Left lung (tissue), 10 donors: ENCODE results near the gene PXDC1. TPM values are rescaled to one million over a fixed set of nuclear protein-coding genes. Genes with fewer than 3 reads are reported as not detected.
A peak's percentile ranks its signal among the peaks of the same experiment; 100 is the strongest.
"Not testable (repeated sequence)": the region's sequence is repeated elsewhere in the genome, so short reads cannot be mapped to it uniquely, and the experiment has no call there.

Experiments used
- ATAC-seq: fragments of 200-7000 bp; cut with Tn5 transposase; one replicate; pipeline ENCODE4 v1.9.1; 2020; ENCODE audit warnings: moderate library complexity
- DNase-seq, 4 donors: peaks; one replicate each; pipeline ENCODE4 v3.0.0-alpha.2; 2013 to 2020
- H3K27ac ChIP-seq, 2 donors: fragments of 200-600 bp; sonication (generic) in 1 of 2; one replicate each; pipeline versions ENCODE4 v1.5.0 to v1.8.0; 2020 to 2021
- H3K27me3 ChIP-seq, 2 donors: fragments of 200-600 bp; sonication (generic) in 1 of 2; one replicate each; pipeline versions ENCODE4 v1.5.0 to v1.8.0; 2020 to 2021
- H3K36me3 ChIP-seq, 2 donors: fragments of 200-600 bp; sonication (generic) in 1 of 2; one replicate each; pipeline versions ENCODE4 v1.5.0 to v1.8.0; 2020 to 2021
- H3K4me1 ChIP-seq, 2 donors: fragments of 200-600 bp; one replicate each; pipeline ENCODE4 v1.8.0; 2021
- H3K4me3 ChIP-seq, 2 donors: fragments of 200-600 bp; sonication (generic) in 1 of 2; one replicate each; pipeline versions ENCODE4 v1.5.0 to v1.8.0; 2020 to 2021; ENCODE audit warnings: mild to moderate bottlenecking in 1 of 2
- H3K9me3 ChIP-seq, 2 donors: fragments of 200-600 bp; sonication (generic) in 1 of 2; one replicate each; pipeline versions ENCODE4 v1.5.0 to v1.8.0; 2020 to 2021
- intact Hi-C, 2 donors: fragments of 100-400 bp; cut with DNase I; formaldehyde crosslinking; loops; one replicate each; pipeline versions ENCODE4 v1.11.2 to v1.14.2; 2022
- polyA plus RNA-seq, 6 donors: library from polyadenylated mRNA; unstranded; fragments of 120-200 nt; gene quantifications; one replicate each; pipeline ENCODE4 v1.2.1, GENCODE V29; 2013; ENCODE audit not compliant: insufficient read length in 6 of 6
- total RNA-seq, 2 donors: library from RNA; stranded (reverse); fragmentation: NEBNext Ultra II Directional; extraction: Animal tissue kit (Norgen Biotek cat#: 25700); gene quantifications; one replicate each; pipeline ENCODE4 v1.2.1, GENCODE V29; 2021
- TF ChIP-seq, protein P1 (sequence below), 2 donors: fragments of 200-600 bp; sonication (generic) in 1 of 2; IDR thresholded peaks; one replicate each; pipeline versions ENCODE4 v1.5.0 to v1.8.0; 2021; ENCODE audit warnings: antibody characterized with exemption in 2 of 2
- donor health status: DM: no; HTN: yes; CAD: no.
- donor health status: DM: no; HTN: no; CAD: no.

Gene PXDC1
- total and polyA plus RNA-seq, 8 donors, result 11.0 to 50.8 (median 15.8) TPM

DNA sequence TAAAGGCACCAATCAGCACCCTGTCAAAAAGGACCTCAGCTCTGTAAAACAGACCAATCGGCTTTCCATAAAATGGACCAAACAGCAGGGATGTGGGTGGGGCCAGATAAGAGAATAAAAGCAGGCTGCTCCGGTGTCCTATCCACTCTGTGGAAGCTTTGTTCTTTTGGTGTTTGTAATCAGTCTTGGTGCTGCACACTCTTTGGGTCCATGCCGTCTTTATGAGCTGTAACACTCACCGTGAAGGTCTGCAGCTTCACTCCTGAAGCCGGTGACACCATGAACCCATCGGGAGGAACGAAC, 7.3 kb upstream of the PXDC1 start:
- TF ChIP-seq, protein P1, sequence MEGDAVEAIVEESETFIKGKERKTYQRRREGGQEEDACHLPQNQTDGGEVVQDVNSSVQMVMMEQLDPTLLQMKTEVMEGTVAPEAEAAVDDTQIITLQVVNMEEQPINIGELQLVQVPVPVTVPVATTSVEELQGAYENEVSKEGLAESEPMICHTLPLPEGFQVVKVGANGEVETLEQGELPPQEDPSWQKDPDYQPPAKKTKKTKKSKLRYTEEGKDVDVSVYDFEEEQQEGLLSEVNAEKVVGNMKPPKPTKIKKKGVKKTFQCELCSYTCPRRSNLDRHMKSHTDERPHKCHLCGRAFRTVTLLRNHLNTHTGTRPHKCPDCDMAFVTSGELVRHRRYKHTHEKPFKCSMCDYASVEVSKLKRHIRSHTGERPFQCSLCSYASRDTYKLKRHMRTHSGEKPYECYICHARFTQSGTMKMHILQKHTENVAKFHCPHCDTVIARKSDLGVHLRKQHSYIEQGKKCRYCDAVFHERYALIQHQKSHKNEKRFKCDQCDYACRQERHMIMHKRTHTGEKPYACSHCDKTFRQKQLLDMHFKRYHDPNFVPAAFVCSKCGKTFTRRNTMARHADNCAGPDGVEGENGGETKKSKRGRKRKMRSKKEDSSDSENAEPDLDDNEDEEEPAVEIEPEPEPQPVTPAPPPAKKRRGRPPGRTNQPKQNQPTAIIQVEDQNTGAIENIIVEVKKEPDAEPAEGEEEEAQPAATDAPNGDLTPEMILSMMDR (IDR thresholded peaks at IDR 0.05), result no peak
- no peak overlapping the region for H3K27ac ChIP-seq
- ATAC-seq (no peak), DNase-seq (no peak)
- H3K9me3 ChIP-seq, result no peaks in the 10 kb centered on the region
- no peak overlapping the region for H3K4me3 ChIP-seq
- H3K36me3 ChIP-seq, result no peaks in the 10 kb centered on the region
- H3K4me1 ChIP-seq, result no peaks in the 10 kb centered on the region
- H3K27me3 ChIP-seq, result peaks cover 0 to 6% of the 10 kb centered on the region in 2 donors
- intact Hi-C loops, result no loop called here

DNA sequence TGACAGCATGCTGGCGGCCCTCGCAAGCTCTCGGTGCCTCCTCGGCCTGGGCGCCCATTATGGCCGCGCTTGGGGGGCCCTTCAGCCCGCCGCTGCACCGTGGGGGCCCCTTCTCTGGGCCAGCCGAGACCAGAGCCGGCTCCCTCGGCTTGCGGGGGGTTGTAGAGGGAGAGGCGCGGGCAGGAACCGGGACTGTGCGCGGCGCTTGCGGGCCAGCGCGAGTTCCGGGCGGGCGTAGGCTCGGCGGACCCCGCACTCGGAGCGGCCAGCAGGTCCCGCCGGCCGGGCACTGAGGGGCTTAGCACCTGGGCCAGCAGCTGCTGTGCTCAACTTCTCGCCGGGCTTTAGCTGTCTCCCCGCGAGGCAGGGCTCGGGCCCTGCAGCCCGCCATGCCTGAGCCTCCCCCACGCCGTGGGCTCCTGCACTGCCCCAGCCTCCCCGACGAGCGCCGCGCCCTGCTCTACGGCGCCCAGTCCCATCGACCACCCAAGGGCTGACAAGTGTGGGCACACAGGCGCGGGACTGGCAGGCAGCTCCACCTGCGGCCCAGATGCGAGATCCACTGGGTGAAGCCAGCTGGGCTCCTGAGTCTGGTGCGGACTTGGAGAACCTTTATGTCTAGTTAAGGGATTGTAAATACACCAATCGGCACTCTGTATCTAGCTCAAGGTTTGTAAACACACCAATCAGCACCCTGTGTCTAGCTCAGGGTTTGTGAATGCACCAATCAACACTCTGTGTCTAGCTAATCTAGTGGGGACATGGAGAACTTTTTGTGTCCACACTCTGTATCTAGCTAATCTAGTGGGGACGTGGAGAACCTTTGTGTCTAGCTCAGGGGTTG, 6.7 kb upstream of the PXDC1 start:
- H3K4me1 ChIP-seq, H3K4me3 ChIP-seq, H3K9me3 ChIP-seq, H3K27ac ChIP-seq, ATAC-seq, H3K36me3 ChIP-seq, intact Hi-C loops: not testable (repeated sequence)
- peaks cover 0 to 12% of the 10 kb centered on the region in 2 donors for H3K27me3 ChIP-seq
- peak in 1 of 4 donors; percentile 71 for DNase-seq

DNA sequence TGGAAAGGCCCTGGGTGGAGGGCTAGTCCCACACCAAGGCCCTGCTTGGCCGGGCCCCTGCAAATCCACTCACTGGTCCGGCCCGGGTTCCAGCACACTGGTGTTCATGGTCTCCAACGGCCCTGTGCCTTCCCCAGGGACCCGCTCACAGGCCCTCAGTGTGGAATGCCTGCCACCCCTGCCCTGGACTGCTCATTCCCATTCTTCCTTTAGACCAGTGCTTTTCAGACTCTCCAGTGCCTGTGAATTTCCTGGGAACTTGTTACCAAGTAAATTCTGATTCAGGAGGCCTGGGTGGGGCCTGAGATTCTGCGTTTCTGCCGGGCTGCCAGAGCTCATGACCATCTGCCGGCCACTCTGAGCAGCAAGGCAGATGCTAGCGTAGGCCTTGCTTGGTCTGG, 5.7 kb upstream of the PXDC1 start:
- no peak for ATAC-seq
- peaks cover 0 to 22% of the 10 kb centered on the region in 2 donors for H3K27me3 ChIP-seq
- no peak overlapping the region for H3K4me3 ChIP-seq
- intact Hi-C loops, result no loop called here
- H3K9me3 ChIP-seq, result no peaks in the 10 kb centered on the region
- peaks cover 0 to 9% of the 10 kb centered on the region in 2 donors for H3K4me1 ChIP-seq
- DNase-seq, result no peak
- no peaks in the 10 kb centered on the region for H3K36me3 ChIP-seq
- H3K27ac ChIP-seq, result no peak overlapping the region
- TF ChIP-seq, protein P1 (IDR thresholded peaks at IDR 0.05), result no peak

DNA sequence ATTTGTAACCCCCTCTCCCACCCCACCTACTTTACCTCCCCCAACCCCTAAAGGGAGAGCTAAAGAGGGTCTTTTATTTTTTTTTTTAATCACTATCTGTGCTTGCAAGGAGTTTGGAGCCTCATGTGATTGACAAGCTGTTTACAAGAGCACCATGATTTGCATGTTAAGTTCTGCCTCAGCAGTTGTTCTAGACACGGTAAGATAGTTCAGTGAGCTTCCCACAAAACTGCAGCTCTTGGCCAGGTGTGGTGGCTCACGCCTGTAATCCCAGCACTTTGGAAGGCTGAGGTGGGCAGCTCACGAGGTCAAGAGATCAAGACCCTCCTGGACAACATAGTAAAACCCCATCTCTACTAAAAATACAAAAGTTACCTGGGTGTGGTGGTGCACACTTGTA, 5.0 kb upstream of the PXDC1 start:
- ATAC-seq (no peak), DNase-seq (no peak)
- intact Hi-C loops, result no loop called here
- no peaks in the 10 kb centered on the region for H3K36me3 ChIP-seq
- no peaks in the 10 kb centered on the region for H3K9me3 ChIP-seq
- H3K27me3 ChIP-seq, result peaks cover 0 to 28% of the 10 kb centered on the region in 2 donors
- TF ChIP-seq, protein P1 (IDR thresholded peaks at IDR 0.05), result no peak
- no peak overlapping the region for H3K4me3 ChIP-seq
- no peak overlapping the region for H3K27ac ChIP-seq
- H3K4me1 ChIP-seq, result peaks cover 0 to 9% of the 10 kb centered on the region in 2 donors

DNA sequence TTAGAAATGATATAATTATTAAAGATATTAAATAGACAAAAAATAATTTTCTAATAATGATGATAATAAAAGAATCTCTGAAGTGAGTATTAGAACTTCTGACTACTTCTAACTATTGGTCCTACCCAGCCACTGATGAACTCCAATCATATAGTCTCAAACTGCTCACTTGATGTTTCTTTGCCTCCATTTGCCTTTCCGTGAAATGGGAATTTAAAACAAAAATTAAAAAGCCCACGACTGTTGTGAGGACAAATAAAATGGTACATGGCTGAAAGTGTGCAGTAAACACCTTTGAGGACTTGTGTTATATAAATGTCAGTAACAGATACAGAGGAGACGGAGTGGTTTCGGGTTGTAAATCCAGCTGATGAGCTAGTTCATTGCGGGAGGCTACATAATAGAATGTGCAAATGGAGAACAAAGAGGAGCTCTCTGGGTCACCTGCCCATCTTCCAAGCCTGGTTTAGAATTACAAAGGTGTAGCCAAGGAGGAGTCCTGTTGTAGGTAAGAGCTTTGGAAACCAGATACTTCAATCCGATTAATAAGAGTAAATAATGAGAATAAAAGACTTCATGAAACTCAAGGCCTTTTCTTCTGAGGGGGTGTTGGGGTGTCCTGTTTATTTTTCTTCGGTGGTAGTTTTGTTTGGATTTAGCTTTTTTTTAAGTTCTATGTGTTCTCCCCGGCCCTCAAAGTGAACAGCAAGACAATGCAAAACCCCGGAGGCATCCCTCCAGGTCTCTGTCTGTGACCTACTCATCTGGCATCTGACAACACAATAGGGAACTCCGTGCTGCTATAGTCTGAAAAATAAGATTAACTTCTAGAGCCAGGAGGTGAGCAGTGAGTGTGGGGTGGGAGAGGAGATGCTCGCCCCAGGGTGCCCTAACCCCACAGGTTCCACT, 4.4 kb upstream of the PXDC1 start:
- Histone ChIP-seq H3K4me3 (no peak overlapping the region), H3K9me3 (no peaks in the 10 kb centered on the region), H3K27me3 (peaks cover 0 to 35% of the 10 kb centered on the region in 2 donors), H3K27ac (no peak overlapping the region), H3K36me3 (no peaks in the 10 kb centered on the region), H3K4me1 (peaks cover 0 to 9% of the 10 kb centered on the region in 2 donors)
- no peak for ATAC-seq
- TF ChIP-seq, protein P1 (IDR thresholded peaks at IDR 0.05), result no peak
- intact Hi-C loops, result no loop called here
- DNase-seq, result no peak
